Stimulated activated CD8-positive, alpha-beta memory T cell treated with anti-CD3 and anti-CD28 coated beads, Interleukin-7, amount 100 ng/mL, for 1 hour (primary cell): ENCODE measurements around the gene CHCHD6.

Experiments
- DNase-seq, 2 donors: peaks; one replicate each; pipeline ENCODE4 v3.0.0-alpha.2; 2020; ENCODE audit warnings: low read depth in 2 of 2

CHCHD6 gene, protein sequence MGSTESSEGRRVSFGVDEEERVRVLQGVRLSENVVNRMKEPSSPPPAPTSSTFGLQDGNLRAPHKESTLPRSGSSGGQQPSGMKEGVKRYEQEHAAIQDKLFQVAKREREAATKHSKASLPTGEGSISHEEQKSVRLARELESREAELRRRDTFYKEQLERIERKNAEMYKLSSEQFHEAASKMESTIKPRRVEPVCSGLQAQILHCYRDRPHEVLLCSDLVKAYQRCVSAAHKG

GRCh38 chr3:126703512-126704493 is at the start of gene CHCHD6:
TSS of gene CHCHD6 (plus strand) at chr3:126704240. CDS start at chr3:126704313, 73 bp downstream.
- peak; percentile 90 to 94 for DNase-seq

DNA sequence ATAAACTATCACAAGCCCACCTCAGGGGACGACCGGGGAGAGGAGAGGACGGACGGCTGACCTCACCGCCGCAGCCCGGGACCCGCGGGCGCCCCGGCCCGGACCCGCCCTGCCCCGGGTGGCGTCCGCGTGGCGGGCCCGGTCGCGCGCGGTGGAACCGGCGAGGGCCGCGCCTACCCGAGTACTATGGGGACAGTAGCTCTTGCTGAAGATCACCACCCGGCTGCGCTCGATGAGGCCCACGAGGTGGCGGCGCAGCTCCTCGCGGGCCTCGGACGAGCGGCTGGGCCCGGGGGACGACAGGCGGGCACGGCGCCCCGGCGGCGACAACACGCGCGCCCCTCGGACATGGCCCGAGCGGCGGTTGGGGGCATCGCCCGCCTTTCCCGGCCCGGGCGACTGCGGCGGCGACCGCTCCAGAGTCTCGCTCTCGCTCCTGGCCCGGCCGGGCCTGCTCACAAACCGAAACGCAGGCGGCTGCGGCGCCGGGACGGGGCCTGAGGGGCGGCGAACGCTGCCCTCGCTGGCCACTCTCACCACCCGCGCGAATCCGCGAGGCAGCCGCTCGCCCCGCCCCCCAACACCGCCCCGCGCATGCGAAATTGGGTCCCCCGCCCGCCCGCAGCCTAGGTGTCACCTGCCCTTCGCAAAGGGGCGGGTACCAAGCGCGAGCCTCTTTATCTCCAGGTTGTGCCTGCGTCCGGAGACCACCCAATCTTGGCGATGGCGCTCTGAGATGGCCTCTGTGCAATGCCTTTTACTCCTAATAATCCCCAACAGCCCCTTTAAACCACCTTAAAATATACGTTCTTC is 49.3 kb upstream of the CHCHD6 start, which contains the start of gene TXNRD3:
TXNRD3 (minus strand) TSS at position 554 of the 813 bp plus-strand sequence.
- DNase-seq = peak; percentile 56 to 63

DNA sequence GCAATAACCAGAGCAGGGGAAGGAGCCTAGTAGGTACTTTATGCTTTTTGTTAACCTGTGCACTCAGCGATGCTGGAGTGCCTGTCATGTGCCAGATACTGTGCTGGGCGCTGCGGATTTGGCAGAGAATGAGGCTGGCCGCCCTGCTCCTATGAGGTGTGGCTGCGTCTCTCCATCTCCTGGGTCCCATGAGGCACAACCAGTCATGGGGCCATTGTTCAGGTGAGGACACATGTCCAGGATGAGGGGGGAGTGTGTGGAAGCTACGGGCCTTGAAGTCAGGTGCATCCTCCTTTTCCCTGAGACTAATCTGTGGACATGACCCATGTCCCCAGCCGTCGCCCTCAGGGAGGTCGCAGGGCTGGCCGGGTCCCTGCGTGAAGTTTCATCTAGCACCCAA is 48.2 kb upstream of the CHCHD6 start:
- DNase-seq = no peak

DNA sequence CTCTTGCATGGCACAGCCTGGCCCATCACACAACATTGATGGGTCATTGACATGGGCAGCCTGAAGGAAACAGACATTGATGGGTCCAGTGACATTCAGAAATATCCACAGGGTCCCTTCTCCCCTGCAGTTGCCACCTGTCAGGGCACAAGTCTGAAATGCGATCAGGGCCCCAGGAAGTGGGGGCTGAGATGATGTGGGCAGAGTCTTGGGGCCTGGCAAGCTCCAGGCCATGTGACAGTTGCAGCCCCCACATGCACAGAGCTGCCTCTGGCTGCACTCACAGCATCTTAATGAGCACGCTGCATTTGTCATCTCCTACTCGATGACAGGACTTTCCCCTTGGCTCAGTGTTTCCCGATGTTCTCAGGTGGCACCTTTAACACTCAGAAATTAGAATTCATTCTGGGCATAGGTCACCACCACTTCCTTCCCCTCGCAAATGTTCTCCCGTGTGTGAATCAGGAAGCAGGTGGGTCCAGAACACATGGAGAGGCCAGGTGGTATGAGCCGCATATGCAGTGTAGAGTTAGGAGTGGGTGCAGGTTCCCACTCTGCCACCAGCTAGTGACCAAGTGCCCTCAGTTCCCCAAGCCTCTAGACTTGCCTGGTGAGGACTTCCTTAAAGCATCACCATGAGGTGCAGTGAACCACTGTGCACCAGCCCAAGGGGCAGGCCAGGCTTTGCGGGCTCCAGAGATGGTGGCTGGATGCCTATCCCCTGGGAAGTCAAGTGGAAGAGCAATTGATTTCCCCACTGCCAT is 47.5 kb upstream of the CHCHD6 start:
- DNase-seq = no peak

- DNase-seq = no peak
Observed at GRCh38 chr3:126657901-126658300, 46.1 kb upstream of the CHCHD6 start.

DNA sequence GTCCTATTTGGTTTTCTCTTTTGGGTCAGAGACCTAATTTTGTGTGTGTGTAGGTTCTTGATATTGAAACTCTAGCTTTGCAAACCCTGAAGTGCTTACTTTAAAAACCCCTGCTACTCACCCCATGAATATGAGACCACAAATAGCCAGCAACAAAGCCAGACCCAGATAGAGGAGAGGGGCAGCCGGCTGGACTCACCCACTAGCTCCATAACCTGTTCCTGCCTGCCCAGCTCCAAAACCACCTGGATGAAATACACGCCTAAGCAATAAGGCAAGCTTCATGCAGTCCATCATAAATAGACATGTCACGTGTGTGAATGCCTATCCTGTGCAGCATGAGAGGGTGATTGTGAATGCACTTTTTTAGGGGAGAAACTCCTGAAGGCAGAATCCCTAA is 45.5 kb upstream of the CHCHD6 start:
- DNase-seq = no peak

- DNase-seq = no peak
Observed at GRCh38 chr3:126659915-126660886, 43.8 kb upstream of the CHCHD6 start.

DNA sequence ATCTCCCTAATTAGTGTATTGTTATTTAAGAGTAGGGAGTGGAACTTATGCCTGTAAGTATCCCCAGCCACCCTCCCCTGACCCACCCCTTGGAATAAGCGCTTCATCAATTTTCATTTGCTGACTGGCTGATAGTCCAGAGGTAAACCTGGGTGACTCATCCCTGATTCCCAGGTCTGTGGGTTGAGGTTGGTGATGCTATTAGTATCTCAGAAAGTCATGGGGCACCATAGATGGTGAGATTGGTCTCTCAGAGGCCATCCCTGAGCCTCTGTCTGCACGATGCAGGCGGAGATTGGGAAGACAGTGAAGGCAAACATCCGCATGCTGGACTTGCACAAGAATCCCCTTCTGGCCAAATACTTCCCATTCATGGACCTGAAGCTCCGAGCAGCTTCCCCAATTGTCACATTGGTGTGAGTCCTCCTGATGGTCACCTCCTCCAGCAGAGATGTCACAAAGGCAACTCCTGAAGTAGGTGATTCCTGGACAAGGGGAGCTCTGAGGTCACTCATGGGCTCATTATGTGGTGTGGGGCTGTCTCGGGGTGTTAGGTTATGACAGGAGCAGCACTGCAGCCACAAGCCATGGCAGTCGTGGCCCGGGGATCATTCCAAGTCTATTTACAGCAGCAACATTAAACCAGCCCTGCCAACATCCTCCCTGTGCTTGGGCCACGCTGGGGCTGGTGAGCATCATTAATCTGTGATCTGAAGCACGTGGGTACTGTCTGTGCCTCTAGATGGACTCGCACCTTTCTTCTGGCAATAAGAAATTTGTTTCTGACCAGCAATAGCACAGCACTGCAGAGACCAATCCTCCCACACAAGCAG is 42.3 kb upstream of the CHCHD6 start:
- DNase-seq = no peak

GRCh38 chr3:126663257-126663656 is 40.8 kb upstream of the CHCHD6 start:
- DNase-seq = no peak

GRCh38 chr3:126663750-126664149 is 40.3 kb upstream of the CHCHD6 start:
- DNase-seq = no peak

GRCh38 chr3:126664591-126665214 is 39.3 kb upstream of the CHCHD6 start:
- DNase-seq = no peak

DNA sequence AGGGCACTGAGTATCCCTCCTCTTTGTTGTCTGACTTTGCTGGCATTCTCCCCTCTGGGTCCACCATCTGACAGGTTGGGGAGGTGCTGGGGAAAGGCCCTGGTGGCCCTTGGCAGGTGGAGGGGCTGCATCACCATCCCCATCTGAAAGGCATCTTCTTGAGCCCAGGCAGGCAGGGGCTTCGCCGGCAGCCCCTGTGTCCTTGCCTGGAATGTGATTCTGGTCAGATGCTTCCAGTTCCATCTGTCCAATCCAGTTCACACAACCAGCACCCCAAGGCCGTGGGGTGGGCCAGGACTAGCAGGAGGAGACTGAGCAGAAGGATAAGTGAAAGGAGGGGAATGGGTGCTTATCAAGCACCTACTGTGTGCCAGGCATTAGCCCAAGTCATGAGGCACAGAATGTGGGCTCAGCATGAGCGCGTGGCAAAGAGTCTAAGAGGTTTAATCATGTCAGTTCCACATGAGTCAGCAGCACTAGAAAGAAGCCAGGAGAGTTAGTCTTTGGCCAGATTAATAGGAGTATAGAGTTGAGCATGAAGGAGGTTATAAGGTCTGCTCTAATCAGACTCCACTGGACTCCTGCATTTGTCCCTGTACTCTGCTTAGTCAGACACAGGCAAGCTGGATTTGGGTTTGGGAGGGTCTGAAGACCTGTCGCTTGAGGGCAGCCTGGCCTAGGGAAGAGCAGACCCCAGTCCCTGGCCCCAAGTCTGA is 38.7 kb upstream of the CHCHD6 start:
- DNase-seq = no peak

DNA sequence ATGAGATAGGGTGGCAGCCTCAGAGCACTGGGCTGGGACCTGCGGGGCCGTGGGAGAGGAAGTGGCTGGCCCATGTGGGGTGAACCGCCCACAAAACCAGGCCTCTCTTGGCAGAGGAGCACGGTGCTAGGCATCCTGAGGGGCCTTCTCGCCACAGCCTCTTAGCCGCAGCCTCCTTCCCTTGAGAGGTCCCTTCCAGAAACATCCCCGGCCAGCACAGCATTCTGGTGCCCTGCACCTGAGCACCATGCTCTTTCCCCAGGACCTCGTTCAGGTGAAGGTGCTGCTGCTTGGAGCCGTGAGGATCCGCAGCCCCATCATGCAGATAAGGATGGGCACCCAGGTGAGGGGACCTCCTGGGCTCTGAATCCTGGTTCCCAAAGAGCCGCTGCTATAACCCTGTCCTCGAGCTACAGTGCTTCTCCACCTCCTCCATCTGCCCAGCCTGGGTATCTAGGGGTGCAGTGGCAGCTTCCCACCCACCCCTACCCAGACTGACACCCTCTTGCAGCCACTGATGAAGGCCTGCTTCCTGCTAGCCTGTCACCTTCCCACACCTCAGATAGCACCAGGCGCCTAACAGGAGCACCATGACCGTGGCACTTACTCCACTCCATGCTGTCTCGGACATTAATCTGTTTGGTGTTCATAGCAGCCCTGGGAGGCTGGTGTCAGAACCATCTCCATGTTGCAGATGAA is 37.9 kb upstream of the CHCHD6 start:
- DNase-seq = no peak

GRCh38 chr3:126666658-126667528 is 37.1 kb upstream of the CHCHD6 start:
- DNase-seq = no peak

DNA sequence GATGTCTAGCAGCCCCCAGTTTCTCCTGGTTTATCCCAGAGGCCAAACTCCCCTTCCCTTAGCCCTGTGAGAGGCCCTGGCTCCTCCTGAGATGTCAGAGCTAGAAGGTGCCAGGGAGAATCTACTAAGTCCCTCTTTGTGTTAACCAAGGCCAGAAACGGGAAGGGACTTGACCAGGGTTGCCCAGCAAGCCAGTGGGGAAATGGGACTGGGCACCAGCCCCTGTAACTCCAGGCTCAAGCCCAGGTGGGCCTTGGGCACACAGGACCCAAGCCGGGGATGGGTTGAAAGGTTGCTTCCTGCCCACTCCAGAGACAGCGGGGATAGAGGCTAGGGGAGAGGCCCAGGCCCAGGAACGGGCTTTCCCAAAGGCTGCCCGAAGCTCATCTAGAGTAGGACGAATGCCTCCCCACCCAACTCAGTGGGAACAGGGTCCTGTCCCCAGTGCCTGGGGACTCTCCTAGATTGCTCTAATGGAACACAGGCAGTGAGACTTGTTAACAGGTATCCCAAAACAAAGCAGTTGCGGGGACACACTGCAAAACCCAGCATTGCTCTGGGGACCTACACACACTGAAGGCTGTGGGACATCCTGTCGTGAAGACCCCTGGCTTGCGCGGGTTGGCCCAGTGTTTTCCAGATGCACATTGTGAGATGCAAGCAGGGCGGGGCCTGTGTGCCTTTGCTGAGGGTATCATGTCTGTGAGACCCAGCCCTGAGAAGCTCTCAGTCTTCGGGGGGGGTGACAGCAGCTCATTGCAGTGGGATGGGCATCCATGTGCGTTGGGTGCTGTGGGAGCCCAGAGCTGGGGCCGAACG is 36.2 kb upstream of the CHCHD6 start:
- DNase-seq = no peak
